ENCODE data around the gene PDE4D.
A peak's percentile ranks its signal among the peaks of the same experiment; 100 is the strongest.

PDE4D gene

GRCh38 chr5:59123595-59124561, 769.6 kb downstream of the PDE4D start:
- peak; percentile 10 for DNase-seq (ENCODE audit: low spot score)
- TF ChIP-seq, protein P1, sequence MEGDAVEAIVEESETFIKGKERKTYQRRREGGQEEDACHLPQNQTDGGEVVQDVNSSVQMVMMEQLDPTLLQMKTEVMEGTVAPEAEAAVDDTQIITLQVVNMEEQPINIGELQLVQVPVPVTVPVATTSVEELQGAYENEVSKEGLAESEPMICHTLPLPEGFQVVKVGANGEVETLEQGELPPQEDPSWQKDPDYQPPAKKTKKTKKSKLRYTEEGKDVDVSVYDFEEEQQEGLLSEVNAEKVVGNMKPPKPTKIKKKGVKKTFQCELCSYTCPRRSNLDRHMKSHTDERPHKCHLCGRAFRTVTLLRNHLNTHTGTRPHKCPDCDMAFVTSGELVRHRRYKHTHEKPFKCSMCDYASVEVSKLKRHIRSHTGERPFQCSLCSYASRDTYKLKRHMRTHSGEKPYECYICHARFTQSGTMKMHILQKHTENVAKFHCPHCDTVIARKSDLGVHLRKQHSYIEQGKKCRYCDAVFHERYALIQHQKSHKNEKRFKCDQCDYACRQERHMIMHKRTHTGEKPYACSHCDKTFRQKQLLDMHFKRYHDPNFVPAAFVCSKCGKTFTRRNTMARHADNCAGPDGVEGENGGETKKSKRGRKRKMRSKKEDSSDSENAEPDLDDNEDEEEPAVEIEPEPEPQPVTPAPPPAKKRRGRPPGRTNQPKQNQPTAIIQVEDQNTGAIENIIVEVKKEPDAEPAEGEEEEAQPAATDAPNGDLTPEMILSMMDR (IDR thresholded peaks at IDR 0.05; ENCODE audit: extremely low read depth, missing control alignments), result no peak

GRCh38 chr5:59119480-59119879, 774.0 kb downstream of the PDE4D start:
- no peak for DNase-seq (ENCODE audit: low spot score)
- TF ChIP-seq, protein P1 (IDR thresholded peaks at IDR 0.05; ENCODE audit: extremely low read depth, missing control alignments), result no peak

DNA sequence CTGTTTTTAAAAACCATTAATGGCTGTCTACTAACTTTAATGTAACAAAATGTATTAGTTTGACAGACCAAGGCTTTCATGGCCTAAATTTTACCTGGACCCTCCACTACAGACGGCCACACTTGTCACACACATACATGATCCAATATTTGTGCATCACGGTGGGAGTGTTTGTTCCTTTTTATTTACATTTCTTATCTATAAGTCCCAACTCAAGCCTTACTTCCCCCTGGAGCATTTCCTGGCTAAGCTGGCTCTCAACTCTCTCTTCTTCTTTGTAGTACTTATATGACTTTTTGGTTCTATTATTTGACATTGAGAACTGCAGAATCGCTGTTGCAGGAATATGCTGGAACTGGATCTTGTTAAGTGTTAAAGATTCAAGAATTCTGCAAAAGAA, 776.2 kb downstream of the PDE4D start:
- TF ChIP-seq, protein P1 (IDR thresholded peaks at IDR 0.05; ENCODE audit: extremely low read depth, missing control alignments), result no peak
- DNase-seq (ENCODE audit: low spot score), result no peak

- TF ChIP-seq, protein P1 (IDR thresholded peaks at IDR 0.05; ENCODE audit: extremely low read depth, missing control alignments), result no peak
- DNase-seq (ENCODE audit: low spot score), result no peak
Measured at GRCh38 chr5:59116231-59116865, 777.2 kb downstream of the PDE4D start.

DNA sequence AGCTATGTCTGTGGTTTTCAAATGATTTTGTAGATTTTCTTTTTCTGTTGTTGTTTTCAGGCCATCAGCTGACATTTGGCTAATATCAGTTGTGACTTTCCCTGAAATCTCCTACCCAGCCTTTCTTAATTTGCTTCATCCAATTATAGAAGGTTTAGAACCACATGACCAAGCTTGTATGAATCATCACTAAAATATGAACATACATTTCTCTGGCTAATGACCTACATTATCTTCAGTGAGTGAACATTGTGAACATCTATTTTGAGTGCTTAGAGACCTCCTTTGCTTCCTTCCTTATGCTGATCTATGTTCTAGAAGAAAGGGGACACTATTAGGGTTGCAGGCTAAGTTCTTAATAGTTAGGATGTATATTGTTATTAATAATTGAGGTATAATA, 778.2 kb downstream of the PDE4D start:
- DNase-seq (ENCODE audit: low spot score), result no peak
- TF ChIP-seq, protein P1 (IDR thresholded peaks at IDR 0.05; ENCODE audit: extremely low read depth, missing control alignments), result no peak

DNA sequence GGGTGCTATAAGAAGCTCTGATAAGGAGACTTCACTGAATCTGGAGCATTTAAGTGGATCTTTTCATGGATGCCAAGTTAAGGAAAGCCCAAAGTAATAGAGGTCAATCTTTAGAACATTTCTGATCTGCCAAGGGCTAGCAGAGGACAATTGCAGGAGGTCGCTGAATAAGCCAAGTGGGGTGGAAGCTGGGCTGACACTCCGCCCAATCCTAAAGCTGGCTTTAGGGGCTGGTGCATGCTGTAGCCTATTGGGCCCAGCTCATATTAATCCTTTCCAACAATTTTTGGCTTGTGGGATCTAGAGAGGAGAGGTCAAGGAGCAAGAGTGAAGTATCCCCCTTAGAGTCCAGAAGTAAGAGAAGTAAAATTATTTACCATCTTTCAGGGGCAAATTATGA, 784.1 kb downstream of the PDE4D start:
- TF ChIP-seq, protein P1 (IDR thresholded peaks at IDR 0.05; ENCODE audit: extremely low read depth, missing control alignments), result no peak
- no peak for DNase-seq (ENCODE audit: low spot score)

- TF ChIP-seq, protein P1 (IDR thresholded peaks at IDR 0.05; ENCODE audit: extremely low read depth, missing control alignments), result no peak
- DNase-seq (ENCODE audit: low spot score), result no peak
Measured at GRCh38 chr5:59107692-59108091, 785.8 kb downstream of the PDE4D start.

All from GM20000 (cell line).